AG10803 (cell line): ENCODE measurements around the gene LCMT2.

ENCODE experiments used
- DNase-seq: peaks from one replicate; pipeline ENCODE4 v3.0.0; 2010; ENCODE audit warnings: low read depth
- H3K4me3 ChIP-seq: 2 replicates; pipeline ENCODE4 v1.5.1; 2011; ENCODE audit warnings: mild to moderate bottlenecking, low read length, control low read depth
- TF ChIP-seq, protein P1 (sequence below): conservative IDR thresholded peaks from 2 replicates; pipeline ENCODE4 v1.5.1; 2011; ENCODE audit warnings: mild to moderate bottlenecking, low read length, control low read depth, inconsistent platforms

The LCMT2 gene

DNA sequence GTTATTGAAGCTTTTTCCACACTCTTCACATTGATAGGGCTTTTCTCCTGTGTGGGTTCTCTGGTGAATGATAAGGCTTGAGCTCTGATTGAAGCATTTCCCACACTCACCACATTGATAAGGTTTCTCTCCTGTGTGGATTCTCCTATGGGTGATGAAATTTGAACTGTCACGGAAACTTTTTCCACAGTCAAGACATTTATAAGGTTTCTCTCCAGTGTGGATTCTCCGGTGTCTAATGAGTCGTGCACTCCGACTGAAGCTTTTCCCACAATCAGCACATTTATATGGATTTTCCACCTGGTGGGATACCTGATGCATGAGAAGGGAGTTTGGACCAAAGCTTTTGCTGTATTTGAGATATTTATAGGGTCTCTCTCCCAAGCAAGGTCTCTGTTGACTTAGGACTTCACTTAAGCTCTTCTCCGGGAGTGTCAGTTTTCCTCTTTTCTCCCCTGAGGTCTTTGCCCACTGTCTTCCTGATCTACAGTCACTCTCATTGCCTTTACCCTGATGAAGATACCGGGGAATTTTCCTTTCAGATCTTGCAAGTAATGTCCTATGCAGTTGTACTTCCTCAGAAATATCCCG lies 31.0 kb upstream of the LCMT2 start:
- no peak for DNase-seq
- TF ChIP-seq, protein P1, sequence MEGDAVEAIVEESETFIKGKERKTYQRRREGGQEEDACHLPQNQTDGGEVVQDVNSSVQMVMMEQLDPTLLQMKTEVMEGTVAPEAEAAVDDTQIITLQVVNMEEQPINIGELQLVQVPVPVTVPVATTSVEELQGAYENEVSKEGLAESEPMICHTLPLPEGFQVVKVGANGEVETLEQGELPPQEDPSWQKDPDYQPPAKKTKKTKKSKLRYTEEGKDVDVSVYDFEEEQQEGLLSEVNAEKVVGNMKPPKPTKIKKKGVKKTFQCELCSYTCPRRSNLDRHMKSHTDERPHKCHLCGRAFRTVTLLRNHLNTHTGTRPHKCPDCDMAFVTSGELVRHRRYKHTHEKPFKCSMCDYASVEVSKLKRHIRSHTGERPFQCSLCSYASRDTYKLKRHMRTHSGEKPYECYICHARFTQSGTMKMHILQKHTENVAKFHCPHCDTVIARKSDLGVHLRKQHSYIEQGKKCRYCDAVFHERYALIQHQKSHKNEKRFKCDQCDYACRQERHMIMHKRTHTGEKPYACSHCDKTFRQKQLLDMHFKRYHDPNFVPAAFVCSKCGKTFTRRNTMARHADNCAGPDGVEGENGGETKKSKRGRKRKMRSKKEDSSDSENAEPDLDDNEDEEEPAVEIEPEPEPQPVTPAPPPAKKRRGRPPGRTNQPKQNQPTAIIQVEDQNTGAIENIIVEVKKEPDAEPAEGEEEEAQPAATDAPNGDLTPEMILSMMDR, result no peak
- H3K4me3 ChIP-seq, result no peak overlapping the region

DNA sequence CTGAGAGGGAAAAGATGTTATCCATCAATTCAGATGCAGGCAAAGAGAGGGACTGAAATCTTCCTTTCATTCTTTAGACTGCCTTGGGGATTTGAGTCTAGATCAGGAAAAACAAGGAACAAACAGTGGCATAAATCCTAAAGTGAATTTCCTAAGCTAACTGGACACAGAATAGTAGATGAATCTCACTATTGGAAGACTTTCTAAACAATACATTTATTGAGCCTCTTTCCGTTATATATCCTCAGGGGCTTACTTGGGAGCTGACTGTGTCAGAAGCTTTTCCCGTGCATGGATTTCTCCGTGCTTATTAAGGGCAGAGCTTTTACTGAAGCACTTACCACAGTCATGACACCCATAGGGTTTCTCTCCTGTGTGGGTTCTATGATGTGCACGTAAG lies 30.4 kb upstream of the LCMT2 start:
- TF ChIP-seq, protein P1, result no peak

DNA sequence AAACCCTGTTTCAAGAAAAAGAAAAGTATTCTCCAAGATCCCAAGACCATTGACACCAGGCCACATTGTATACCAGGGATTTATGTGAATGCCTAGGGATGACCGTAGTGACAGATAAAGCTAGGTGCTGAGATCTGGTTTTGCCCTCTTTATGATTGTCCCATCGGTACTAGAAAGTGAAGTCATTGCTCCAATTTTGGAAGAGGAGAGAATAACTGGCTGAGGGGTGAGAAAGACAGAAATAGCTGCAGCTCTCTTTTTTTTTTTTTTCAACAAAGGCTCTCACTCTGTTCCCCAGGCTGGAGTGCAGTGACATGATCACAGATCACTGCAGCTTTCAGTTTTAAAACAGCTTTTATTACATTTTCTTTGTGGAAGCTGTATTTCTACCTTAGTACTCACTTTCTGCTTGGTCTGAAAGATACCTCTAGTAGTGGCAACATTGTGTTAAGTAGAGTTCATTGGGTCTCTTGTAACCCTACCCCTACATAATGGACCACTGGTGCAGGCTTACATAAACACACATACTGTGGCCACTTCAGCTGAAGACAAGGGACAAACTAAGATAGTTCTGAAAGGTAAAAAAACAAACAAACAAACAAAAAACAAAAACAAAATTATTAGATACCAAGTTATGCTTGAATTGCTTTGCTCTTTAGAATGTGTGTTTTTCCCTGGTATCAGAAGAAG lies 22.5 kb upstream of the LCMT2 start:
- H3K4me3 ChIP-seq, result no peak overlapping the region
- DNase-seq, result no peak
- TF ChIP-seq, protein P1, result no peak

More for the DNA sequence above, 30.4 kb upstream of the LCMT2 start:
- no peak for DNase-seq
- H3K4me3 ChIP-seq, result no peak overlapping the region

DNA sequence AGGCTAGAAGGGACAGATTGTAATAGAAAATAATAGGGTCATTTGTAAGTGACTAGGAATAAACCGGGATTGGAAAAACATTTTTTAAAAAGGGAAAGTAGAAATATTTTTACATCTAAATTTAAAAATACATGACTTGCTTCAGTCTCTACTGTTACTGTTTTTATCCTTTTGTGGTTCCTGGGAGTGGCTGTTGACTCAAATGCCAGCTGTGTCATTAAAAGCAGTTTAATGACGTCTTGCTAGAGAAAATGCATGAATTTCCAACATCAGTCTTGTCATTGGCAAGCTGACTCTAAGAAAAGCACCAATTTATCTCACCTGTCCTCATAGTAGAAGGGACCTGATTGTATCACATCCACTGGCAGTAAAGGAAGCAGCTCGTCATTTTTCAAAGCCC lies 16.7 kb upstream of the LCMT2 start:
- TF ChIP-seq, protein P1, result no peak

DNA sequence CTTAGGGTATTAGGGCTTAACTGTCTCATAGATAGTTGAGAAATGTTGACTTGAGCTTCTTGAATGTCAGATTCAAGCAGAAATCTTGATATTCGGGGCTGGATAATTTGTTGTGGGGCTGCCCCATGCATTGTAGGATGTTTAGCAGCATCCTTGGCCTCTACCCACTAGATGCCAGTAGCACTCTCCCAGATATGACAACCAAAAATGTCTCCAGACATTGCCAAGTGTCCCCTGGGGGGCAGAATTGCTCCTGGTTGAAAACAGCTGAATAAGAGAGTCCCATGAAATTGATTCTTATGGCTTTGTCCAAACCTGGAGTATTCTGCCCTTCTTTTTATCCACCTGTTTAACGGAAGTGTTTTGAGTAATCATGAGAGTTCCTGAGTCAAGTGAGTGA lies 15.9 kb upstream of the LCMT2 start:
- TF ChIP-seq, protein P1, result no peak
- H3K4me3 ChIP-seq, result no peak overlapping the region
- DNase-seq, result no peak

More for the DNA sequence above, 16.7 kb upstream of the LCMT2 start:
- DNase-seq, result no peak
- no peak overlapping the region for H3K4me3 ChIP-seq

DNA sequence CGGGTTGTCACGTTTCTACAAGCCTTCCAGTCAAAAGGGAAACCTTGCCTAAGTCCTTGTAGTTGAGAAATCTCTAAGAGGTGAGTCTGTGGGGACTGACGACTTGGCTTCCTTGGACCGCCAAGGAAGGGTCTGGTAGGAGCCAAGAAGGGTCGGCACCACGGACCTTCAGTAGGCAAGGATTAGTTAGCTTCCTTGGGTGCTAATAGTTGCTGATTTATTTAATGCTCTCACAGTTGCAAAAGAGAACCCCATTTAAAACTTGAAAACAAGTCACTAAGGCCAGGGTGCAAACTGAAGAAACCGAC lies 361 bp upstream of the LCMT2 start:
- DNase-seq, result no peak
- H3K4me3 ChIP-seq, result peak overlapping the region; percentile 85
- TF ChIP-seq, protein P1, result no peak
